ENCODE data around the gene MAP2K5.

MAP2K5 gene

DNA sequence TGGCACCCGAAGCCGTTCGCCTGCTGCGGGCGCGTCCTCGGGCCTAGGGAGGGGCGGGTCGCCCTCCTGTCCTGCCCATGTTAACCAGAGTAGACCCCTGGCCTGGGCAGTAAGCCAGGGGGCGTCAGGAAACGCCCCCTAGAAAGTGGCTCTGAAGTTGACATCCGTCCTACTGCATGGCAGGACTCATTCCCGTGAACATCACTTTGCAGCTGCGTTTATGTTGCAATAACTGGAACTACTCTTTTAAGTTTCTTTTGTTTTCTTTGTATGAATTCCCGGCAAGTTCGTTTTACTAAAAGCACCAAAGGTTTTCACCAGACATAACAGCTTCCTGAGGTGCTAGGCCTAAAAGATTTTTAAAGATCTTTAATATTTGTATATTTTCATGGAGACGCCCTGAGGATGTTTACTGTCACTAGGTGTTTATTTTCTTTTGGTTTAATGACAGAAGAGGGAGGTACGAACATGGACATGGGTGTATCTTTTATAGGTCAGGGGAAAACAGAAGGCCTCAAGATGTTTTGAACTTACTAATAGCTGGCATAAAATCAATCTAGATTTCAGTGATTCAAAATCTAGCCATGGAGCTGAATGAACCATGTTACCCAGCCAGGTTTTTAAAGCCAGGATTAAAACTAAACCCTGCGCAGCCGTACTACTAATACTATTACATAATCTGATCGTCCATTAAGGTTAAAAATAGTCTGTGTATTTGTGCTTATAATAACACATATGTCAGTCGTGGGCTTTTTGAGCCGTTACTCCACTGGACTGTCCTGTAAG lies 20.5 kb upstream of the MAP2K5 start:
- DNase-seq: no peak

DNA sequence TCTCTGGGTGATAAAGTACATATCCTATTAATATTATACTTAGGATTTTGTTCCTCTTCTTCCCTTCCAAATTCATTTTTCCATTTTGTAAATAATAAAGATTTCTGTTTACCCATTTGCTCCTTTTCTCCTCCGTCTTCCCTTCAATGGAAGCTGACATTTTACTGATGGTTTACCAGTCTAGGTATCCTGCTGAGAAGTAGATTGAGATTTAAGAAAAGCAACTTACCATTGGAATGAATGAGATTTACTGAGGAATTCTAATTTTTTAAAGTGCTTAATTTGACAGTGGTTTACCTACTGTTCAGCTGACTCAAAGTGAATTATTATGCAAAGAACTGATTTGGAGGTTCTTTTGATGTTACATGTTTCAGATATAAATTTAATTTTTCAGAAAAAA lies 19.2 kb upstream of the MAP2K5 start:
- DNase-seq: no peak

DNA sequence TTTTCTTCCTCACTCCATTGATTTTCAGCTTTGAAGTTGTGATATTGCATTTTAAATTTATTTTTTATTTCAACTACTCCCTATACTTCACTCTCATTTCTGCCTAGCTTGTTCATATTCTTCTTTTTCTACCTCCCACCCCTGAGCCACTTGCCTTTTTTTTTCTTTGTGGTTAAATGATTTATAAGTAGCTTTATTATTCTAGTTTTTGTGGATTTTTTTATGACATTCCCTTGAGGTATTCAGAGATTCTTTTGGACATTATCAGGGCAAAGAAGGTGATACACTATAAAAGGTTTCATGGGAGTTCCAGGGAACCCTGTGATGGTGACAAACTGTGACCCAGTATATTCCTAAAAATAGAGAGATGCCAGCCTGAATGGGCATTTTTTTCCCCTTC lies 18.3 kb upstream of the MAP2K5 start:
- DNase-seq: no peak

DNA sequence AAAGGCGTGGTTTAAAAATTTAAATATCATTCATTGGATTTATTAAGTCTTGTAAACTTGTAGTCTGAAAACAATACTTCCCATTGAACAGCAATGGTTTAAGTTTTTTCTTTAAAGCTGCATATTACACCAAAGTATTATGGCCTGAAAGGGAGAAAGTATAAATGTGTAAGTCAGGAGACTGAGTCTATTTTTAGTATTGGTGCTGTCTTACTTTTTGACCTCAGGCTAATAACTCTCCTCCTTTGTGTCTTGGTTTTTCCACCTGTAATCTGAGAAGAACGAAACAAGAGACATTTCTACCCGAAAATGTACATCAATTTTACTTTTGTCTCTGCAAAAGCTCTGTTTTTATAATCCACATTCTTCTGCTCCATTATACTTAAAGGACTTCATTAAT lies 14.0 kb upstream of the MAP2K5 start:
- DNase-seq: no peak

DNA sequence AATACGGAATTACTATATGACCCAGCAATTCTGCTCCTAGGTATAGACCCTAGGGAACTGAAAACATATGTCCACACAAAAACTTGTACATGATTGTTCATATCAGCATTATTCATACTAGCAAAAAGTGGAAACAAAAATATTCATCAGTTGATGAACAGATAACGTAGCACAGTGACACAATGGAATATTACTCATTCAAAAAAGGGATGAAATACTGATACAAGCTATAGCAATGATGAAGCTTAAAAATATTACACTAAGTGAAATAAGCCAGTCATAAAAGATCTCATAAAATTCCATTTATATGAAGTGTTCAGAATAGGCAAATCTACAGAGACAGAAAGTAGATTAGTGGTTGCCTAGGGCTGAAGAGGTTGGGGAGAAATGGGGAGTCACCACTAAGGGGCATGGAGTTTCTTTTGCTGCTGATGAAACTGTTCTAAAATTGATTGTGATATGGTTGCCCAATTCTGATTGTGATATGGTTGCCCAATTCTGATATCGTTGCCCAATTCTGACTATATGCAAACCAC lies 11.1 kb upstream of the MAP2K5 start:
- DNase-seq: no peak

DNA sequence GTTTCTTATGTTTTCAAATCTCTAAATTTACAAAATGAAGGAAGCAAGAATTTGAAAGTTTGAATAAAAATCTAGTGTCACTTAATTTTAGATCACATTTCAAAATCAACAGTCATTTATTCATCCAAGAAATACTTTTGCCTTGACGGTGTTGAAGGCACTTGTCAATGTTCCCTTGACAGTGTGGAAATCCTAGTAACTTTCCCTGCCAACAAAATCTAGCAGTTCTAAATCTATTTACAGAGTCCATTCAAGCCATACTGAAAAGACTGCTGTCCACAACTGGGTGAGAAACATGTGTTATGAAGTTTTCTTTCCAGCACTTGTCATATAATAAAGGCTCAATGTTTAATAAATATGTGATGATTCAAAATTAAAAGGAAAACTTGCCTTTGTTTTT lies 8.6 kb upstream of the MAP2K5 start:
- DNase-seq: no peak

DNA sequence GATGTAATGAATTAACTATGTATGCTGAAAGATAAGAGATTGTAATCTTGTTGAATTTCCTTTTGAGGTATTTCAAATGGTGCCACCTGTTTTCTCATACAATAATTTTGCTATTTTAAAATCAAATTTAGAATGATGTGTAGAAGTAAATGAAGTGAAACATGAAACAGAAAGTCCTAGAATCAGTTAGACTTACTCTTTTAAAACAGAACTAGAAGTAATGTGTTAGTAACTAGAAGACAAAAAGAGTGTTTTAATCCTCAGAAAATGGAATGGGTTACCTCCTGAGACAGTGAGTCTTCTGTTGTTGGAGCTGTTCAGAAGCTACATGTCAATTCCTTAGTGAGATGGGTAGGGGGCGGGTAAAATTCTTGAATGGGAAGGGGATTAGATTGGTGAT lies 8.1 kb upstream of the MAP2K5 start:
- DNase-seq: no peak

DNA sequence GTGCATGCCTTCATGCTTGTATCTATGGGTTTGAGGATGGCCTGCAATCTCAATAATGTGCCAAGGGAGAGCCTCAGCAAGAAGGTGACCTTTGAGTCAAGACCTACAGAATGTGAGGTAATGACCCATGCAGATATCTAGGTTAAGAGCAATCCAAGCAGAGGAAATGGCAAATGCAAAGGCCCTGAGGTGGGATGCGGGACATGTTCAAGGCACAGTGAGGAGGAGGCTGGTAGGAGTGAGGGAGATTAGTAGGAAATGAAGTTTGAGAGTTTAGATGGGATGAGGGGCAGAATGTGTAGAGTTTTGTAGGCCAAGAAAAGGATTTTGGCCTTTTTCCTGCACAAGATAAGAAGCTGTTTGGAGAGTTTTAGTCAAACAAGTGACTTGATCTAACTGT lies 4.7 kb upstream of the MAP2K5 start:
- no peak for DNase-seq

DNA sequence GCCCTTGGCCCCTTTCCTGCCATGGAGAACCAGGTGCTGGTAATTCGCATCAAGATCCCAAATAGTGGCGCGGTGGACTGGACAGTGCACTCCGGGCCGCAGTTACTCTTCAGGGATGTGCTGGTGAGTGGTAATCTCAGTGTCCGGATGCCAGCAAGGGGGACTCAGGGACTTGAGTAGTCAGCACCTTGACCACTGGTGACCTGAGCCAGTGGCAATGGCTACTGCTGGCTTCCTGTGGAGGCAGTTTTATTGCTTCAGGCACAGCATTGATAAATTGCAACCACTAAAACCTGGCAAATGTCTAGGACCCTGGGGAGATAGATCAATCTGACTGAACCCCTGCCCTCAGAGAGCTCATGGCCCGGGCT lies 830 bp downstream of the MAP2K5 start:
- DNase-seq: no peak

DNA sequence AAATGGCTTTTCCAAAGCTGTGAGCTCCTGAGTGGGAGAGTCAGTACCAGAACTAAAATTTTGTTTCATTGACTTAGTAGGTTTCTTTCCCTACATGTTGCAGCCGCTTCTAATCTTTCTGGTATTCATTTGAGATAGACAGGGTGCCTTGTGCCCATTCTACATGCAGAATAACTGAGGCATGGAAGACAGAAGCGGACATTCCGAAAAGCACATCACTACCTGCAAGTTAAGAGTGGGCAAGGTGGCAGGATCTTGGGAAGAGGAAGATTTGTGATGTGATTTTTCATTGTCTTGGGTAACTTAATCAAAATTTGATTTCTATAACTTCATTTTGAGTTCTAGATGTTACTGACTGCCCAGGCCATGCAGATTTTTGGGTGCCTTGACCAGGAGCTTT lies 2.0 kb downstream of the MAP2K5 start:
- no peak for DNase-seq

DNA sequence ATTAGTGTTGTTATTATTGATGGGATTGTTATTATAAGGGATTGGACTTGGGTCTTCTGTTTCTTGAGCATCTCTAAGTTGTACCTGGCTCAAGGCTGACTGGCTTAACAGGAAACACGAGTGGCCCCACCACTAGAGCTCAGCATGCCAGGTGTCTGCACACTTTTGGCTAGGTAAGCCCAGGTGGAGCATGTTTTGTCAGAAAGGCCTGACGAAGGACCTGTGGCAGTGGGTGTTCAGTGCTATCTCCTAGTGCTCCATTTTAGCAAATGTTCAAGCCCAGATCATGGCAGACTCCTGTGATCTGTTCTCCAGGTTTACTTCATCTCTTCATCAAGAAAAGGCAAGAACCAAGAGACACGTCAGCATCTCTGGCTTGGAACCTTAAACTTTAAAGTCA lies 3.4 kb downstream of the MAP2K5 start:
- DNase-seq: no peak

DNA sequence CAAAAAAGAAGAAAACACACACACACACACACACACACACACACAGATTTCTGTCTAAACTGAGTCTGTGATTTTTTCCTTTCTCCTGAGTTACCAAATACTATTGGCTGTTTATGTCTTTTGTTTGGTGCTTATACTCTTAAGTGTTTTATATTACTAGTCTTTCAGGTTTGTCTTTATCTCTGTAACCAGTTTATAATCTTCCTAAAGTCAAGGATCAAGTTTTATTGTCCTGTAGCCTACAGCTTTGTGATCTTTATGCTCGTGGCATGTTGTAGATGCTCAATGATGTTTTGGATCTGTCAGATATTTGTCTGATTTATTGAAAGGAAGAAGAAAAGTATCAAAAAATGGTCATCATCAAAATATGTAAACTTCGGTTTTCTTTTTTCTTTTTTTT lies 4.6 kb downstream of the MAP2K5 start:
- DNase-seq: no peak

DNA sequence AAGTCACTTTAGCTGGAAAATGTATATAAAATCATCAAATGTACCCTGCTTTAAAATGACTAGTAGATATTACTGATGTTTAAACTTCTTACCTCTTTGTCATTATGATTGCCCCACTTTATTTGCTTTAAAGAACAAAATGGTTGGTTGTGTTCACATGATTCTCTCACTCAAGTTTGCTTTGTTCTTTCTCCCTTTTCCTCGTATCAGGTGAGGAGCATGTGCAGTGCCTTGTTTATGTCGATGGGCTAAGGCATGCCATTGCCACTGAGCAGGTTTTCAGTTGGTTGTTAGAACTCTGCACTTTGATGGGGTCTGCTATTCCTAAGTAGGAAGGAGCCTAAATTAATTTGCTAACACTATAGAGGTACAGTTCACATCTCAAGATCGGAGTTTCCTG lies 5.3 kb downstream of the MAP2K5 start:
- DNase-seq: no peak

DNA sequence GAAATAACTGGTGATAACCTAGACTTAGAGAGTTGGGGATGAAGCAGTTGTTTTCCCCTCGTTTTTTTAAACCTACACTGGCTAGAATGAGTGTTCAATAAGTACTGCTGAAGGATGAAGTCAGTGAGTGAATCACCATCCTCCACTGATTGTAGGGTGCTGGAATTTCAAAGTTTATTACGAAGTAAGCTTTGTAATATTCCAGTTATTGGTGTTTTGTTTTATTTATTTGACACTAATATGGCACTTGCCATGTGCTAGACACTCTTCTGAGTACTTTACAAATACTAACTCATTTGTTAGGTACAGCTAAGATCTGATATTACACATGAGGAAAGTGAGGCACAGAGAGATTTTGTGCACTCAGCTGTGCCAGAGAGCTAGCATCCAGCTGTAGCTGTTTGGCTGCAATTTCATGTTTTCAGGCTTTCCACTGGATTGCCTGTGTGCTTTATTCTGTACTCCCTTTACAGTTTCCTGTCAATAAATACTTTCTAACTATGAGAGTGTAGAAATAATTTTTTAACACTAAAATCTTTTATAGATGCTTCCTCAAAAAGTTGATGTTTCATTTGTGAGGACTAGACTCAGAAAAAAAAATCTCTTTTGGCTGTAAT lies 5.8 kb downstream of the MAP2K5 start:
- DNase-seq: no peak

DNA sequence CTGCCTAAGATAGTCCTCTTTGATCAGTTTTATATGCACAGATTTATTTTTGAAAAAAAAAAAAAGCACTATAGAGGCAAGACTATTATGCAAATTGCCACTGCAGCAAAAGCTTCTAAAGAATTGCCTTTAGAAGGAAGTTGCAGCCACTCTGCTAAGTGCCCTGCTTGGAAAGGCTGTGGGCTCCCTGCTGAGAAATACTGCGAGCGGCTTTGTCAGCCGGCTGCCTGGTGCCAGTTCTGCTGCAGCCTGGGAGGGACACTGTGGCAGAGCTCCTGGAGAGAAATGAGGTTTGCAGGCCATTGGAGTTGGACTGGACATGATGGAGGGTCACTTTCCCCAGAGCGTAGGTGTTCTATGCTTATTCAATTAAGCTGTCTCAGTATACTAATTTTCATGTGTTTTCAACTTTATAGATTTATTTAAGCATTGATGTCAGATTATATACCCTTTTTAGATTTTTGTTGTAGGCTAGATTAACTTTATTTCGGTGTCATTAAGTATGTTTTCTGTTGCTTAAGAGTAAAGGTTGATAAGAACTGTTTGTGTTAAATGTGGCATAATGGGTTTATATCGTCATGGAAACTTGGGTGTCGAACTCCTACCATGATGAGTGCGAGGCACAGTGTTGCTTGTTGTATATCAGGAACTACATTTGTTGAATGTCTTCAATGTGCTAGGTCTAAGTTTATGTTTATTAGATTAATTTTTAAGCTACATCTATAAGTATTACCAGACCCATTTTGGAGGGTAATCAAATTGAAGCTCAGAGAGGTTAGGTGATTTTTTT lies 6.6 kb downstream of the MAP2K5 start:
- DNase-seq: no peak

DNA sequence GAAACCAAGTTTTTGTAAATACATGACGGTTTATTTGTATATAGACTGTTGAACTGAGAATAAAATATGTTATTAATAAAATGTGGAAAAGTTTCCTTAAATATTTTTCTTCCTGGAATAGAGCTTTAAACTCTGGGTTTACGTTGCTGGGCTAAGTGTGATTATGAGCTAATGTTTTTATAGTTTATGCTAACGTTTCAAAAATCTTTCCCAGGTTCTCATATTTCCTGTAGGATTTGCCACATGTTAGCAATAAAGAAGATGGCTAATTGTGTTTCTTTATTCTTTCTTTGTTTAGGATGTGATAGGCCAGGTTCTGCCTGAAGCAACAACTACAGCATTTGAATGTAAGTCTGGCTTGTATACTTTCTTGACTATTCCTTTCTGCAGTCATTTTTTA lies 7.2 kb downstream of the MAP2K5 start:
- no peak for DNase-seq

DNA sequence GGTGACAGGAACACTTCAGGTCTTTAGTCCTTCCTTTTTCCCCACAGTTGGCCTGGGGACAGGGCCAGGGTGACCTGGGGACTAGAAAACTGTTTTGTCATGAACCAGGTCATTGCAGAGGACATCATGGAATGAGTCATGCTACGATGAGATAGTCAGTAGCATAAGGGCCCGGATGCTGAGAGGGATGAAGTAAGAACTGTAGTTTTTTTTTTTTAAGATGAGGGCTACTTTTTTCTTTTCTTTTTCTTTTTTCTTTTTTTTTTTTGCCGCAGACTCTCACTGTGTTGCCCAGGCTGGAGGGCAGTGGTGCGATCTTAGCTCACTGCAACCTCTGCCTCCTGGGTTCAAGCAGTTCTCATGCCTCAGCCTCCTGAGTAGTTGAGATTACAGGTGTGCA lies 8.0 kb downstream of the MAP2K5 start:
- no peak for DNase-seq

DNA sequence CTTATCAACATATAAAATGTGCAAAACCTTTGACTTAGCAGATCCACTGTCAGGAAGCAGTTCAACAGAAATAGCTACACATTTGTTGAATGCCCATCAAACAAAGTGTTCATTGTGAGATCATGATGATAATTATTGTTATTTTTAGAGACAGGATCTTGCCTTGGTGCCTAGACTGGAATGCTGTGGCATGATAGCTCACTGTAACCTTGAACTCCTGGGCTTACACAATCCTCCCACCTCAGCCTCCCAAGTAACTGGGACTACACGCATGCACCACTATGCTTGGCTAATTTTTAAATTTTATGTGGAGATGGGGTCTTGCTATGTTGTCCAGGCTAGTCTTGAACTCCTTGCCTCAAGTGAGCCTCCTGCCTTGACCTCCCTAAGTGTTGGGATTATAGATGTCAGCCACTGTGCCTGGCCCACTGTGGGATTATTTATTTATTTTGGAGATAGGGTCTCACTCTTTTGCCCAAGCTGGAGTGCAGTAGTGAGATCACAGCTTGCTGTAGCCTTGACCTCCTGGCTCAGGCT lies 8.8 kb downstream of the MAP2K5 start:
- no peak for DNase-seq

DNA sequence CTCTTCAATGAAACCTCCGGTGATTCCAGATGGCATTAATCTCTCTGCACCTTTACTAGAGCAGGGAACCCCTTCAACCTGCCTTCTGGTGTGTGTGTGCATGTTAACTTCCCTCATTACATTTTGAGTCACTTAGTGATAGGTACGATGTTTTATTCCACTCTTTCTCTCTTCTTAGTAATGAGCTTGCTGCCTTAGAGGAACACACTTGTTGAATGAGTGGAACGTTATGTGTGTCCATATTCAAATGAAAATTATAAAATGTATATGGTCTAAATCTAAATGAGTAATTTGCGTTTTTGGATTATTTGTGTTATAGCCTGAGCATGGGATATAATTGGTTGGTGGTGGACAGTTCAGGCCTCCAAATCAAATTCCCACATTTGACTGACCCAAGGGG lies 12.1 kb downstream of the MAP2K5 start:
- DNase-seq: no peak

DNA sequence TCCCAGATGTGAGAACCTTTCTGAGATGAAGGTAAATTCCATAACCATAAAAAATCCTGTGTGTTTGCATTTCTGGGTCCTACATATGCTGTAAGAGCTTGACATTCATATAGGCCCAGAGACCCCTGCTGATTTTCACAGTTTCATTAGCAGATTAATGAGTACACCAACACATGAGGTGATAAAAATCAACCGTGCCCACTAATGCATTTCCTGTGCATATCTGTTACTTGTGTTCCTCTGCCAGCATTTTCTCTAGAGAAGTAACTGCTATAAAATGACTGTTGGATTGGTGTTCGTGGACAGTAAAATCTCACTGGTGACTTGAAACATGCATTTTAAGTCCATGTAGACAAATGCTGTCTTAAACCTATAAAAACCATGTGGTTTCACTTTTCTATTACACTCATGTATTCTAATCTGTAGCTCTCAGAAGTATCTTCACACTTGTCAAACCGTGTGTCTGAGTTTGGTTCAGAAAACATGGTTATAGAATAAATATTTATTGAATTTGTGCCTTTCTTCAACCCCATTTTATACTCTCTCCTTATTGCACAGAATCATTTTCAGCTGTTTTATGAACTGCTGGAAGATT lies 14.6 kb downstream of the MAP2K5 start:
- no peak for DNase-seq

DNA sequence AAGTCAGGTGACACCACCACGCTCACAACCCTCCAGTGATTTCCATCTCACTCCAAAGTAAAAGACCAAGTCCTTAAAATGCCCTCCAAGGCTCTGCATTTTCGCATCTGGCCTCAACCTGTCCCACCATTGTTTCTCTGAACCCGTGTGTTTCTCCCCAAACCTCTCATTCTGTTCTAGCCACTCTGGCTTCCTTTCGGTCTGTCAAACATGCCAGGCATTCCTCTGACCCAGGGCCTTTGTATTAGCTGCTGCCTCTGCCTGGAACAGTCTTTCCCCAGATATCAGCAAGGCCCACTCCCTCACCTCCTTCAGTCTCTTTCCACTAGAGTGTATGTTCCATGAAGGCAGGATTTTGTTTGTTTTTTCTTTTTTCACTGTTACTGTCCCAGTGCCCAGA lies 16.0 kb downstream of the MAP2K5 start:
- no peak for DNase-seq

DNA sequence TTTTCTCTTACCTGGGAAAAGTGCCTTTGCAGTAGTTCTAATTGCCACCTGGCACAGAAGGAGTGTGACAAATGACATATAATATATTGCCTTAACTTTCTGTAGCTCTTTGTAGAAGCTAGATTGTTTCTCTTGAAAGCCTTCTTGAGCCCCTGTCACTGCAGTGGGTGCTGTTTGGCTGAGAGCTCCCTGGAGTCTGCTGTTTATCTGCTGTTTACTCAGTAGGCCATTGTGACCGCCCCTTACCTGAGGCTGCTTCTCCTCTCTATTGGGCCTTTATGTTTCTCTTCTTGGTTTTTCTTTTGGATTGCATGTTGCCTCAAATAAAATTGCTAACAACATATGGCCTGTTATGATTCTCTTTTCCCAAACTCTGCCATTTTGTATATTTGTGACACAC lies 16.7 kb downstream of the MAP2K5 start:
- no peak for DNase-seq

DNA sequence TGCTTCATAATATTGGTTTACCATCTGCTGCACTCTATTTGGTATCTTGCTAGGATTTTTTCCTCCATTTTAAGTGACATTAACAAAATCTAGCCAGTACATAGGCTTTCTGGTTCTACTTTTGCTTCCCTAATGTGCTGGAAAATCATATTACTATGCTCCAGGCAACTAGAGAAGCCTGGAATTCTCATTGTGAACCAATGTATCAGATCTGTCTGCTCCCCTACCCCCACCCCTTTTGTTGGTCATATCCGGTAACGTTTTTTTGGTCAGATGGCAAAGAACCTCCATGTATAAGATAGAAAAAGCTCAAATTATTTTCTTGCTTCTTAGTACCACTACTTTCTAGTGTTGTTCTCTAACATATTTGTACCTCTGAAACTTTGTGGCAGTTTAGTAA lies 17.1 kb downstream of the MAP2K5 start:
- DNase-seq: no peak

Measured in activated CD4-positive, CD25-positive, alpha-beta regulatory T cell treated with anti-CD3 and anti-CD28 coated beads, Interleukin-2, amount 50 U/mL, for 72 hours (primary cell).